Activated CD4-positive, alpha-beta memory T cell treated with anti-CD3 and anti-CD28 coated beads, Interleukin-2, amount 10 ng/mL, durations not matched to agents 7 days and 5 days (primary cell): Measurements from ENCODE around the gene FANCL. TPM values are rescaled to one million over a fixed set of nuclear protein-coding genes. Genes with fewer than 3 reads are reported as not detected.
"Not testable (repeated sequence)": the region's sequence is repeated elsewhere in the genome, so short reads cannot be mapped to it uniquely, and the experiment has no call there.

ENCODE experiments used
- CTCF ChIA-PET: fragments of 350-600 bp; sonication (Branson Sonifier 250); formaldehyde crosslinking; loops from one replicate; lab custom pipeline; 2021; ENCODE audit warnings: antibody characterized with exemption, inconsistent platforms; lab: Charles Lee
- POLR2A ChIA-PET: fragments of 350-600 bp; sonication (Branson Sonifier 250); formaldehyde crosslinking; loops from one replicate; lab custom pipeline; 2021; ENCODE audit warnings: antibody characterized with exemption; lab: Charles Lee
- DNase-seq: peaks from one replicate; pipeline ENCODE4 v3.0.0-alpha.2; 2020
- H3K27ac Mint-ChIP-seq: one replicate; pipeline ENCODE4 v1.8.0; 2021; ENCODE audit warnings: mild to moderate bottlenecking, mixed read lengths
- H3K27me3 Mint-ChIP-seq: one replicate; pipeline ENCODE4 v1.8.0; 2021; ENCODE audit warnings: mixed read lengths
- H3K36me3 Mint-ChIP-seq: one replicate; pipeline ENCODE4 v1.8.0; 2021; ENCODE audit warnings: low read depth, mixed read lengths
- H3K4me1 Mint-ChIP-seq: one replicate; pipeline ENCODE4 v1.8.0; 2021; ENCODE audit warnings: mixed read lengths
- H3K4me3 Mint-ChIP-seq: one replicate; pipeline ENCODE4 v1.8.0; 2021; ENCODE audit warnings: mild to moderate bottlenecking, mixed read lengths
- H3K9me3 Mint-ChIP-seq: one replicate; pipeline ENCODE4 v1.8.0; 2021; ENCODE audit warnings: mixed read lengths
- total RNA-seq, 2 experiments: library from RNA; stranded (reverse); gene quantifications; one replicate each; pipeline ENCODE4 v1.2.3, GENCODE V29; 2021

The FANCL gene
- total RNA-seq, 2 experiments from 2014 or later: 15.5 to 19.7 TPM

DNA sequence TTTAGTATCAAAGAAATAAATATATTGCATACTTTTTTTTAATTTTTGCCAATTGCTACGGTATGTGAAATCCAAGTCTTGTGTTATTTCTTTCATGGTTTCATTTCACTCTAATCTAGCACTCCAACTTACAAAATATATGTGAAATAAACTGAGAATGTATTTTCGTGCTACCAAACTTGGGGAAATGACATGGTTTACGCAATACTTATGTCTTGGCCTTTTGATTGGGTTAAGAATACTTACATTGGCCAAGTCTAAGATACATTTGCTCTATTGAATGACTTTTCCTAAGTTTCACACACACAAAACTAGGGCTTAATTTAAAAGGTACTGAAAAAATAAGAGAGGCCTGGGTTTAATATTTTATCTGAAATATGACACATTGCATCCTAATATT is 114.0 kb downstream of the FANCL start:
- no peaks in the 10 kb centered on the region for H3K9me3 Mint-ChIP-seq
- no peak overlapping the region for H3K4me3 Mint-ChIP-seq
- no peaks in the 10 kb centered on the region for H3K27me3 Mint-ChIP-seq
- POLR2A ChIA-PET: no interaction called here
- H3K36me3 Mint-ChIP-seq: peaks cover 17% of the 10 kb centered on the region
- DNase-seq: no peak
- H3K27ac Mint-ChIP-seq: no peak overlapping the region
- no peaks in the 10 kb centered on the region for H3K4me1 Mint-ChIP-seq
- CTCF ChIA-PET: no interaction called here

DNA sequence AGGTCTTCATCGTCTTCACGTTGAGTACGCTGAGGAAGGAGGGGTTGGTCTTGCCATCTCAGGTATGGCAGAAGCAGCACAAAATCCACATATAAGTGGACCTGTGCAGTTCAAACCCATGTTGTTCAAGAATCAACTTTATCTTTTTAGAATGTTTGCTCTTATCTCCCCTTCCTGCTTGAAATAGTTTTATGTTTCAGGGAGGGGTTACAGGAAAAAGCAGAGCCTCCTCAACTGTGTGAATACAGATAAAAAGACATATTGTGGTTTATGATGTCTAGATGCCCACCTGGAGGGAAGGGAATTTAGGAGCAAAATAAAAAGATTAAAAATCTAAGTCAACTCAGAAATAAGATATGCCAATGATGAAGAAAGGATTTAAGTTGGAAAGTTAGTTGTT is 118.6 kb downstream of the FANCL start:
- no peaks in the 10 kb centered on the region for H3K27me3 Mint-ChIP-seq
- H3K9me3 Mint-ChIP-seq: peaks cover 3% of the 10 kb centered on the region
- POLR2A ChIA-PET: no interaction called here

DNA sequence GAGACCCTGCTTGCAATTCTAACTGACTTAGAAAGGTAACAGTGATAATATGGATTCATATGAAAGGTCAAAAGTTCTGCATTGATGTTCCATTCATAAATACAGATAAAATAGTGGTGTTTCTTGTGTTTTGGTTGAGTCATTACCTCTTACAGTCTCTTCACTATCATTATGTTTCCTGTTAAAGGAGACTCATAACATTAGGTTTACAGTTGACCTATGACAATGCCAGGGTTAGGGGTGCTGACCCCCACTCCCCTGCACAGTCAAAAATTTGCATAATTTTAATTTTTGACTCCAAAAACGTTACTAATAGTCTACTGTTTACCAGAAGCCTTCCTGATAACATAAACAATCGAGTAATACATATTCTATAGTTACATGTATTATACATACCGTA is 119.1 kb downstream of the FANCL start:
- H3K27ac Mint-ChIP-seq: no peak overlapping the region
- ChIA-PET CTCF (no interaction called here), POLR2A (no interaction called here)
- H3K9me3 Mint-ChIP-seq: peaks cover 4% of the 10 kb centered on the region
- no peak overlapping the region for H3K4me3 Mint-ChIP-seq
- no peak for DNase-seq
- H3K36me3 Mint-ChIP-seq: peaks cover 25% of the 10 kb centered on the region
- no peaks in the 10 kb centered on the region for H3K4me1 Mint-ChIP-seq
- H3K27me3 Mint-ChIP-seq: no peaks in the 10 kb centered on the region

More for the DNA sequence above, 118.6 kb downstream of the FANCL start:
- H3K4me1 Mint-ChIP-seq: no peaks in the 10 kb centered on the region
- CTCF ChIA-PET: no interaction called here
- H3K4me3 Mint-ChIP-seq: no peak overlapping the region
- H3K36me3 Mint-ChIP-seq: peaks cover 25% of the 10 kb centered on the region
- no peak overlapping the region for H3K27ac Mint-ChIP-seq
- DNase-seq: no peak

DNA sequence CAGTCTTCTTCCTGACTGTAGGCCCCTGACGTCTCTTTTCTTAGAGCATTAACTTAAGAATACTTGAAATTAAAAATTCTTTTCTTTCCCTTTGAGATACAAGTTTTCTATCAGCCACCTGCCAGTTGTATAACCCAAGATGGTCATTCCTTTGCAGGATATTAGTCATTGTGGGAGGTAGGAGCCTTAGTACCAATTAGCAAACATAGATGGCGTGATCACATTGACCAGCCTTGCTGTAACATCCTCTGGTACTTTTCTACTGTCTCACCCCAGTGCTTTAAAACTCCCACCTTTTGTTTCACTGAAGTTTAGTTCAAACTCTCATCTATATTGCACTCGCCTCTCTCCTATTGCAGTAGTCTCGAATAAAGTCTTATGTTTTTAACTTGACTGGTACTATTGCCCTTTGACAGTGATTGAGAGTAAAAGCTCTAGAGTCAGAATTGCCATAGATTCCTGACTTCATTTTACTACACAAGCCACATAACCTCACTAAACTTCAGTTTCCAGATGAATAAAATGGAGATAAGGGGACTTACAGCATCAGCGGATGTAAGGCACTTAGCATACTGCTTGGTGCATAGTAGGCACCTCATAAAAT is 120.4 kb downstream of the FANCL start:
- no peak overlapping the region for H3K4me3 Mint-ChIP-seq
- peaks cover 29% of the 10 kb centered on the region for H3K36me3 Mint-ChIP-seq
- peaks cover 4% of the 10 kb centered on the region for H3K9me3 Mint-ChIP-seq
- no peaks in the 10 kb centered on the region for H3K27me3 Mint-ChIP-seq
- DNase-seq: no peak
- ChIA-PET CTCF (no interaction called here), POLR2A (no interaction called here)
- H3K4me1 Mint-ChIP-seq: no peaks in the 10 kb centered on the region
- no peak overlapping the region for H3K27ac Mint-ChIP-seq

DNA sequence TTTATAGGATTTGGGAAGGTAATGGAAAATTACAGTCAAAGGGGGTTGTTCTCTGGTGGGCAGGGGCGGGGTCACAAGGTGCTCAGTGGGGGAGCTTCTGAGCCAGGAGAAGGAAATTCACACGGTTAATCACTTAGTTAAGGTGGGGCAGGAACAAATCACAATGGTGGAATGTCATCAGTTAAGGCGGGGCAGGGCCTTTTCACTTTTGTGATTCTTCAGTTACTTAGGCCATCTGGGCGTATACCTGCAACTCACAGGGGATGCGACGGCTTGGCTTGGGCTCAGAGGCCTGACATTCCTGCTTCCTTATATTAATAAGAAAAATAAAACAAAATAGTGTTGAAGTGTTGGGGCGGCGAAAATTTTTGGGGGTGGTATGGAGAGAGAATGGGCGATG is 127.6 kb downstream of the FANCL start:
- H3K9me3 Mint-ChIP-seq, H3K4me3 Mint-ChIP-seq, H3K27ac Mint-ChIP-seq, CTCF ChIA-PET, DNase-seq, H3K4me1 Mint-ChIP-seq, H3K27me3 Mint-ChIP-seq, POLR2A ChIA-PET: not testable (repeated sequence)
- peaks cover 27% of the 10 kb centered on the region for H3K36me3 Mint-ChIP-seq

DNA sequence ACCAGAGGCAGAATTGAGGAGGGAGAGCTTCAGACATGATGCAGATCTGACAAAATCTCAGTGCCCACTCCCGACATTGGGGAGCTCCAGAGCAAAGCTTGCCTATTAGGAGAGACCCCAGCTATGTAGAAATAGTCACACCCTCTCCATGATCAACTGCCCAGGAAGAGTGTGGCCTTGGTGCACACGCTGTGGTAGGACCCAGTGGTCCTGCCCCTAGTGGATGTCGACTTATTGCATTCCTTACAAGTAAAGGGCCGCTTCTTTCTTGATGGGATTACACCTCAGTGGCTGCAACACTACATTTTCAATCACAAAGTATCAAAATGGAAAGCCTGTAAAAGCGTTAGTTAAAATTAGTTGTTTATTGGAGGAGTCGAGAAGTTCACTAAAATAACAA is 130.4 kb downstream of the FANCL start:
- ChIA-PET POLR2A (no interaction called here), CTCF (no interaction called here)
- Mint-ChIP-seq H3K9me3 (no peaks in the 10 kb centered on the region), H3K4me1 (peaks cover 11% of the 10 kb centered on the region), H3K27ac (no peak overlapping the region), H3K36me3 (peaks cover 19% of the 10 kb centered on the region), H3K4me3 (no peak overlapping the region), H3K27me3 (no peaks in the 10 kb centered on the region)
- DNase-seq: no peak

DNA sequence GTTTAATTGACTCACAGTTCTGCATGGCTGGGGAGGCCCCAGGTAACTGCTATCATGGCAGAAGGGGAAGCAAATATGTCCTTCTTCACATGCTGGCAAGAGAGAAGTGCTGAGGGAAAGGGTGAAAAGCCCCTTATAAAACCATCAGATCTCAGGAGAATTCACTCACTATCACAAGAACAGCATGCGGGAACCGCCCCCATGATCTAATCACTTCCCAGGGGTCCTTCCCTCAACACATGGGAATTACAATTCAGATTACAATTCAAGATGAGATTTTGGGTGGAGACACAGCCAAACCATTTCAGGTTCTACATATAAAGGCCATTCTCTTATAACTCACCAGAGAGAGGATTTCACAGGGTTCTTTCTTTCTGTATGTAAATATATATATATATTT is 131.6 kb downstream of the FANCL start:
- no peak for DNase-seq
- H3K36me3 Mint-ChIP-seq: peaks cover 14% of the 10 kb centered on the region
- no peak overlapping the region for H3K27ac Mint-ChIP-seq
- H3K4me3 Mint-ChIP-seq: no peak overlapping the region
- no peaks in the 10 kb centered on the region for H3K27me3 Mint-ChIP-seq
- ChIA-PET CTCF (no interaction called here), POLR2A (no interaction called here)
- H3K9me3 Mint-ChIP-seq: no peaks in the 10 kb centered on the region
- H3K4me1 Mint-ChIP-seq: peaks cover 11% of the 10 kb centered on the region

Other genes with a start within 250 kb of the FANCL start
- 10 to 100 TPM; 24.5 to 26.6 TPM for gene VRK2, start 194.5 kb downstream of the FANCL start, total RNA-seq